ENCODE results near the gene TP73. TPM values are rescaled to one million over a fixed set of nuclear protein-coding genes. Genes with fewer than 3 reads are reported as not detected.

Gene TP73
- total RNA-seq, 1 donor from 2014 or later, result 2.2 TPM

GRCh38 chr1:3702990-3703728 lies 50.8 kb downstream of the TP73 start:
- no peaks in the 10 kb centered on the region for H3K36me3 Mint-ChIP-seq (ENCODE audit: insufficient read depth)
- peaks cover 2% of the 10 kb centered on the region for H3K4me1 Mint-ChIP-seq (ENCODE audit: low read depth)
- peak; percentile 30 for TF ChIP-seq CTCF (IDR thresholded peaks at IDR 0.05; ENCODE audit: unreplicated experiment)
- peaks cover 17% of the 10 kb centered on the region for H3K27me3 Mint-ChIP-seq
- no peak for DNase-seq (ENCODE audit: low spot score, unreplicated experiment)
- H3K9me3 Mint-ChIP-seq (ENCODE audit: low read depth), result no peaks in the 10 kb centered on the region
- no peak overlapping the region for H3K27ac Mint-ChIP-seq
- H3K4me3 Mint-ChIP-seq (ENCODE audit: low read depth), result no peak overlapping the region

GRCh38 chr1:3703786-3704371 lies 51.6 kb downstream of the TP73 start:
- no peaks in the 10 kb centered on the region for H3K9me3 Mint-ChIP-seq (ENCODE audit: low read depth)
- DNase-seq (ENCODE audit: low spot score, unreplicated experiment), result no peak
- no peaks in the 10 kb centered on the region for H3K36me3 Mint-ChIP-seq (ENCODE audit: insufficient read depth)
- peaks cover 15% of the 10 kb centered on the region for H3K27me3 Mint-ChIP-seq
- no peak overlapping the region for H3K27ac Mint-ChIP-seq
- peaks cover 2% of the 10 kb centered on the region for H3K4me1 Mint-ChIP-seq (ENCODE audit: low read depth)
- H3K4me3 Mint-ChIP-seq (ENCODE audit: low read depth), result no peak overlapping the region
- no peak for TF ChIP-seq CTCF (IDR thresholded peaks at IDR 0.05; ENCODE audit: unreplicated experiment)

GRCh38 chr1:3705341-3705950 lies 53.1 kb downstream of the TP73 start:
- Mint-ChIP-seq H3K27me3 (peaks cover 8% of the 10 kb centered on the region), H3K36me3 (ENCODE audit: insufficient read depth) (no peaks in the 10 kb centered on the region)

GRCh38 chr1:3706651-3707297 lies 54.5 kb downstream of the TP73 start:
- H3K27ac Mint-ChIP-seq, result no peak overlapping the region
- TF ChIP-seq CTCF (IDR thresholded peaks at IDR 0.05; ENCODE audit: unreplicated experiment), result no peak
- no peaks in the 10 kb centered on the region for H3K36me3 Mint-ChIP-seq (ENCODE audit: insufficient read depth)
- H3K4me3 Mint-ChIP-seq (ENCODE audit: low read depth), result no peak overlapping the region
- H3K9me3 Mint-ChIP-seq (ENCODE audit: low read depth), result no peaks in the 10 kb centered on the region
- H3K4me1 Mint-ChIP-seq (ENCODE audit: low read depth), result peaks cover 4% of the 10 kb centered on the region
- H3K27me3 Mint-ChIP-seq, result peaks cover 13% of the 10 kb centered on the region
- no peak for DNase-seq (ENCODE audit: low spot score, unreplicated experiment)

More at GRCh38 chr1:3705341-3705950, 53.1 kb downstream of the TP73 start:
- DNase-seq (ENCODE audit: low spot score, unreplicated experiment), result no peak
- Mint-ChIP-seq H3K4me1 (ENCODE audit: low read depth) (peaks cover 4% of the 10 kb centered on the region), H3K9me3 (ENCODE audit: low read depth) (no peaks in the 10 kb centered on the region), H3K4me3 (ENCODE audit: low read depth) (no peak overlapping the region), H3K27ac (no peak overlapping the region)
- no peak for TF ChIP-seq CTCF (IDR thresholded peaks at IDR 0.05; ENCODE audit: unreplicated experiment)

DNA sequence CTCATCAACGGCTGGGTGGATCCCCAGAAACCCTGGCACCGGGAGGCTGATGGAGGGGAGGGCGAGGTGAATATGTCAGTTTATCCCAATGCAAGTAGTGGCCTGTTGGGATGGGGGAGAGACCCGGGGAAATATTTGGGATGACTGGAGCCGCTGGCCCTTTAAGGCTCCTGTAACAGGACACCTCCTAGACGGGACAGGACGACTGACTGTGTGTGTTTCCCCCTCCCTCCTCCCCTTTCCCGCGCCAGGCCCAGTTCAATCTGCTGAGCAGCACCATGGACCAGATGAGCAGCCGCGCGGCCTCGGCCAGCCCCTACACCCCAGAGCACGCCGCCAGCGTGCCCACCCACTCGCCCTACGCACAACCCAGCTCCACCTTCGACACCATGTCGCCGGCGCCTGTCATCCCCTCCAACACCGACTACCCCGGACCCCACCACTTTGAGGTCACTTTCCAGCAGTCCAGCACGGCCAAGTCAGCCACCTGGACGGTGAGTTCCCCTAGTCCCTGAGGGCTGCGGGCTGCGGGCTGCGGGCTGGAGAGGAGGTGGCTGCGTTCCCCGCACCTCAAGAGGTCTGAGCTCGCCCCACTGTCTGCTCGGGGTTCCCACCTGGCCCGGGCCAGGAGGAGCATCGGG lies 55.1 kb downstream of the TP73 start:
- H3K27me3 Mint-ChIP-seq, result peaks cover 19% of the 10 kb centered on the region
- H3K27ac Mint-ChIP-seq, result peak overlapping the region; percentile 67
- peak overlapping the region; percentile 52 for H3K4me3 Mint-ChIP-seq (ENCODE audit: low read depth)
- no peak for DNase-seq (ENCODE audit: low spot score, unreplicated experiment)
- H3K36me3 Mint-ChIP-seq (ENCODE audit: insufficient read depth), result no peaks in the 10 kb centered on the region
- H3K9me3 Mint-ChIP-seq (ENCODE audit: low read depth), result no peaks in the 10 kb centered on the region
- no peak for TF ChIP-seq CTCF (IDR thresholded peaks at IDR 0.05; ENCODE audit: unreplicated experiment)
- peaks cover 4% of the 10 kb centered on the region for H3K4me1 Mint-ChIP-seq (ENCODE audit: low read depth)
